HG03571 (cell line): ENCODE measurements around the gene RET.

Experiments
- ATAC-seq: cut with Tn5 transposase; IDR thresholded peaks from one replicate; pipeline ENCODE4 v1.9.1; 2021; ENCODE audit not compliant: unreplicated experiment

Gene RET

GRCh38 chr10:43106256-43107091 lies 29.6 kb downstream of the RET start:
- no peak for ATAC-seq

GRCh38 chr10:43108951-43109350 lies 32.1 kb downstream of the RET start:
- ATAC-seq = no peak

- no peak for ATAC-seq
Measured at GRCh38 chr10:43109671-43110249, 32.9 kb downstream of the RET start.

- peak; percentile 48 for ATAC-seq
Measured at GRCh38 chr10:43110338-43111071, 33.6 kb downstream of the RET start.

- ATAC-seq = no peak
Measured at GRCh38 chr10:43111101-43111500, 34.2 kb downstream of the RET start.

GRCh38 chr10:43111921-43112607 lies 35.2 kb downstream of the RET start:
- ATAC-seq = no peak

- no peak for ATAC-seq
Measured at GRCh38 chr10:43112608-43112961, 35.7 kb downstream of the RET start.

GRCh38 chr10:43113201-43114087 lies 36.6 kb downstream of the RET start:
- ATAC-seq = no peak

GRCh38 chr10:43114088-43114742 lies 37.3 kb downstream of the RET start:
- ATAC-seq = no peak

GRCh38 chr10:43114743-43115611 lies 38.1 kb downstream of the RET start:
- ATAC-seq = no peak

GRCh38 chr10:43115881-43116595 lies 39.2 kb downstream of the RET start:
- no peak for ATAC-seq

- ATAC-seq = no peak
Measured at GRCh38 chr10:43116596-43116995, 39.7 kb downstream of the RET start.

GRCh38 chr10:43117031-43117776 lies 40.3 kb downstream of the RET start:
- no peak for ATAC-seq

GRCh38 chr10:43117777-43118583 lies 41.1 kb downstream of the RET start:
- no peak for ATAC-seq

- no peak for ATAC-seq
Measured at GRCh38 chr10:43118631-43119415, 42.0 kb downstream of the RET start.
